ENCODE results near the gene LGALS7B.
"Not testable (repeated sequence)": the region's sequence is repeated elsewhere in the genome, so short reads cannot be mapped to it uniquely, and the experiment has no call there.

DNA sequence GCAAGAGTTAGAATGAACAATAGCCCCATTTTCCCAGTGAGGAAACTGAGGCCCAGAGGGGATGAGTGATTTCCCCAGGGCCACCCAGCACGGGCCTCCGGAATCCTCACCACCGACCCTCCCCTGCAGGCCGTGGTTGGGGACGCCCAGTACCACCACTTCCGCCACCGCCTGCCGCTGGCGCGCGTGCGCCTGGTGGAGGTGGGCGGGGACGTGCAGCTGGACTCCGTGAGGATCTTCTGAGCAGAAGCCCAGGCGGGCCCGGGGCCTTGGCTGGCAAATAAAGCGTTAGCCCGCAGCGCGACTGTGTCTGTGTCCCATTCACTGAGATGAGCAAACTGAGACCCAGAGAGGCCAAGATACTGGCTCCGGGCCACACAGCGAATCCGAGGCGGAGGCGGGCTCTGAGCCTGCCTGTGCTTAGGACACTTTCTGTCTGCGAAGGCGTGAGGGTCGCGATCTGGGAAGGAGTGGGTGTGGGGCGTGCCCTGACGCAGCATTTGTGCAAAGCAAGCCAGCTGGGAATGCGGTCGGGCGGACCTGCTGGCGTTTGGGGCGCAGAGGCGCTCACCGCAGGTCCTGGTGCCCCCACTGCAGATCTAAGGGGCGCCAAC is 2.6 kb downstream of the LGALS7B start:
- TF ChIP-seq, protein P1, sequence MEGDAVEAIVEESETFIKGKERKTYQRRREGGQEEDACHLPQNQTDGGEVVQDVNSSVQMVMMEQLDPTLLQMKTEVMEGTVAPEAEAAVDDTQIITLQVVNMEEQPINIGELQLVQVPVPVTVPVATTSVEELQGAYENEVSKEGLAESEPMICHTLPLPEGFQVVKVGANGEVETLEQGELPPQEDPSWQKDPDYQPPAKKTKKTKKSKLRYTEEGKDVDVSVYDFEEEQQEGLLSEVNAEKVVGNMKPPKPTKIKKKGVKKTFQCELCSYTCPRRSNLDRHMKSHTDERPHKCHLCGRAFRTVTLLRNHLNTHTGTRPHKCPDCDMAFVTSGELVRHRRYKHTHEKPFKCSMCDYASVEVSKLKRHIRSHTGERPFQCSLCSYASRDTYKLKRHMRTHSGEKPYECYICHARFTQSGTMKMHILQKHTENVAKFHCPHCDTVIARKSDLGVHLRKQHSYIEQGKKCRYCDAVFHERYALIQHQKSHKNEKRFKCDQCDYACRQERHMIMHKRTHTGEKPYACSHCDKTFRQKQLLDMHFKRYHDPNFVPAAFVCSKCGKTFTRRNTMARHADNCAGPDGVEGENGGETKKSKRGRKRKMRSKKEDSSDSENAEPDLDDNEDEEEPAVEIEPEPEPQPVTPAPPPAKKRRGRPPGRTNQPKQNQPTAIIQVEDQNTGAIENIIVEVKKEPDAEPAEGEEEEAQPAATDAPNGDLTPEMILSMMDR (IDR thresholded peaks at IDR 0.05) = not testable (repeated sequence)
- TF ChIP-seq POLR2A (IDR thresholded peaks at IDR 0.05) = not testable (repeated sequence)

Measured in prostate gland (tissue), 2 donors.